Activated T-cell treated with anti-CD3 and anti-CD28 coated beads for 24 hours (primary cell): ENCODE measurements around the gene TSPAN5.
"Not testable (repeated sequence)": the region's sequence is repeated elsewhere in the genome, so short reads cannot be mapped to it uniquely, and the experiment has no call there.

Source experiments
- DNase-seq: peaks from one replicate; pipeline ENCODE4 v3.0.0-alpha.2; 2020; ENCODE audit warnings: low read depth

The TSPAN5 gene

DNA sequence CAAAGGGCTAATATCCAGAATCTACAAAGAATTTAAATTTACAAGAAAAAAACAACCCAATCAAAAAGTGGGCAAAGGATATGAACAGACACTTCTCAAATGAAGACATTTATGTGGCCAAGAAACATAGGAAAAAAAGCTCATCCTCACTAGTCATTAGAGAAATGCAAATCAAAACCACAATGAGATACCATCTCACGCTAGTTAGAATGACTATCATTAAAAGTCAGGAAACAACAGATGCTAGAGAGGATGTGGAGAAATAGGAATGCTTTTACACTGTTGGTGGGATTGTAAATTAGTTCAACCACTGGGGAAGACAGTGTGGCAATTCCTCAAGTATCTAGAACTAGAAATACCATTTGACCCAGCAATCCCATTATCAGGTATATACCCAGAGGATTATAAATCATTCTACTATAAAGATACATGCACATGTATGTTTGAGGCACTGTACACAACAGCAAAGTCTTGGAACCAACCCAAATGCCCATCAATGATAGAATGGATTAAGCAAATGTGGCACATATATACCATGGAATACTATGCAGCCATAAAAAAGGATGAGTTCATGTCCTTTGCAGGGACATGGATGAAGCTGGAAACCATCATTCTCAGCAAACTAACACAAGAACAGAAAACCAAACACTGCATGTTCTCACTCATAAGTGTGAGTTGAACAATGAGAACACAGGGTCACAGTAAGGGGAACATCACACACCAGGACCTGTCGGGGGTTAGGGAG is 197.1 kb downstream of the TSPAN5 start:
- DNase-seq: not testable (repeated sequence)

DNA sequence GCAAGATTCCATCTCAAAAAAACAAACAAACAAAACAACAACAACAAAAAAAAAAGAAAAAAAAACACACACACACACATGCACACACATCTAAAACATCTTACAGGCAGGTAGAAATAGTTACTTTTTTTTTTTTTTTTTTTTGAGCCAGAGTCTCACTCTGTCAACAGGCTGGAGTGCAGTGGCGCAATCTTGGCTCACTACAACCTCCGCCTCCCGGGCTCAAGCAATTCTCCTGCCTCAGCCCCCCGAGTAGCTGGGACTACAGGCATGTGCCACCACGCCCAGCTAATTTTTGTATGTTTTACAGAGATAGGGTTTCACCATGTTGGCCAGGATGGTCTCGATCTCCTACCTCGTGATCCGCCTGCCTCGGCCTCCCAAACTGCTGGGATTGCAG is 201.0 kb downstream of the TSPAN5 start:
- DNase-seq: not testable (repeated sequence)

DNA sequence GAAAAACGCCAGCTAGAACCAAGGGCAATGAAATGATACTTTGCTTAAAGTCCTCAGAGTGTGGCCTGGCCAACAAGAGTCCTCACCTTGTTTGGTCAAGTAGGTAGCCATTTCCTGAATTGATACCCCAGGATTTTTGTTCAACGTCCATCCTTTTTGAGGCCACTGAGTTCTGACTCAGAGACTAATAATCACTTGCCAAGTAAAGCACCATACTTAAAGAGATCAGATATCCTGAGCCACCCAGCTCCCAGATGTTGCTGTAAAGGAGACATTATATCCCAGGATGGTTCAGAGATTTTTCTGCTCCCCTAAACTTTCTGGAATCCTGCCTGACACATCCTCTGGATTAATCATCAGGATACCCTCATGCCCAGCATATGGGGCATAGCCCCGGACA is 206.3 kb downstream of the TSPAN5 start:
- DNase-seq: no peak

DNA sequence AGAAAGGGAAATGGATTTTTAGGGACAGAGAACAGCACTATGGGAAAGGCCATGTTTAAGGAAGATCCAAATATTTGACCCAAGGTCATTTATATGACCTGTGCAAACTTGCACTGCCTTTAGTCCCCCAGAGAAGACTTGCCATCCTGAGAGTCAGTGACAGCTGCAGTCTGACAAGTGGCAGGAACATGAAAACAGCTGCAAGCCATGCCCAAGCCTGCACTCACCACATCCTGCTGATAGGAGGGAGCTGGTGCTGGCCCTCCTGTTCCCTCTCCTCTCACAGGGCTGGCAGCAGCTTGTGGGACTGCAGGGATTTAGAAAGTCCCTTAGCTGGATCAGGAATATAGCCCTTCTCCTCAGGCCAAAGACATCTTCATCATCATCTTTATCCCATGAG is 209.5 kb downstream of the TSPAN5 start:
- DNase-seq: no peak

DNA sequence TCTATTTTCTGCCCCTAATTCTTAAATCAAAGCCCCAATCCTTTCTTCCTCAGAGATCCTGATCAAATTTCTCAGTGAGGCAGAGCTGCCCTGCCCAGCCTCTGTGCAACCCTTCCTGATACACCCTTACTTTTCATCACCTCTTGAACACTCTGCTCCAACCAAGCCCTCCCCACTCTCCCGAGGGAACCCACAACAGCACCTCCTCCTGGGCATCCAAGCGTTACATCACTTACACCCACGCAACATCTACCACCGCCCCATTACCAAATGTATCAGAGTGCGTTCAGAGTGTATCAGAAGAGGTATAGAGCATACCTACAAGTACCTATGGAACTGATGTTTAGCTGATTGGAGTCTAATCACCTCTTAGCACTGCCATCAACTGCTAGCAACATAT is 210.8 kb downstream of the TSPAN5 start:
- DNase-seq: no peak

DNA sequence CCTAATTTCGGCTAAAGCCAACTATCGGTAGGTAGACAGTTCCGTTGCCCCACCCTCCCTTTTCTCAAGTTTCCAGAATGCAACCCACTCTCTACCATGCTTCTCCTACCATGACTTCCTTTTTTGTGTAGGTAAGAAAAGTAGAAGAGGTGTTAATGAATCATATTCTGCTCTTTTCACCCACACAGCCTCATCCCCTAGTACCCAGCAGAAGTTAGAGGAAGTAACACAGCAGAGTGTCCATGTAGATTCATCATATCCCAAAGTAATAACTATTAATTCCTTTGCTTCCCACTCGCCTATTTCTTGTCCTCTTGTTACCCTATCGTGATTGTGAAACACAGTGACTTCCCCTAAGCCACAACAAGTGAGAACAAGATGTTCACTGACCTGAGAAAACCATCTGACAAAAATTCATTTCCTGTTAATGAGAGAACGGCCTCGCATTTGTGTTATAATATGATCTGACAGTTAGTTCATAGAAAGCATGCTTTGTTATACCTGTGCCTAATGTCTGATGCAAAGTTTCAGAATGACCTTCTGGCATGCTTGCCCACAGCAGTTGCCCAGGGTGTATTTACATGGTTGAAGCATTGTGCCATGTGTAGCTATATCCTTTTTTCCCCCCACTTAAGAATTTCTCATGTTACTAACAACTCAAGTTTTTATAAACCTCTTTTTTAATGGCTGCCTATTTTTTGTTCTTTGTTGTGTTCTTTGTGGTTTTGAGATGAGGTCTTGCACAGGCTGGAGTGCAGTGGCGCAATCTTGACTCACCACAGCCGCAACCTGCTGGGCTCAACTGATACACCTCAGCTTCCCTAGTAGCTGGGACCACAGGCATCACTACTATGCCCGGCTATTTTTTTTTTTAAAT is 211.7 kb downstream of the TSPAN5 start:
- DNase-seq: peak; percentile 44

DNA sequence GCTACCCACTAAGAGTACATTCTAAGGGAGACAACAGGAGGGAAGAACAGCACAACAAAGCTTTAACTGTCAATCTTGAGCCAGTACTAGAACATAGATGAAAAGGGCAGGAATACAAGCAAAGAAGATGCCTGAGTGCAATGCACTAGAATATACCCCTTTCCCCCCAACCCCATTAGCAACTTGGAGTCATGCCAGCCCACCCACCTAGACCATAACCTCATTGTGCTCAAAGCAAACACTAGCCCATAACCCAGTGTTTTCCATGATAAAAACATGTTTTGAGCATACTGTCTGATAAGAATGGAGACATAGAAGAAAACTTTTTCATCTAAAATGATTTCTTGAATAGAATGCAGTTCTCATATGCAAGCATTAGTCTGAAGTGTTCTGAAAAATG is 214.0 kb downstream of the TSPAN5 start:
- no peak for DNase-seq

DNA sequence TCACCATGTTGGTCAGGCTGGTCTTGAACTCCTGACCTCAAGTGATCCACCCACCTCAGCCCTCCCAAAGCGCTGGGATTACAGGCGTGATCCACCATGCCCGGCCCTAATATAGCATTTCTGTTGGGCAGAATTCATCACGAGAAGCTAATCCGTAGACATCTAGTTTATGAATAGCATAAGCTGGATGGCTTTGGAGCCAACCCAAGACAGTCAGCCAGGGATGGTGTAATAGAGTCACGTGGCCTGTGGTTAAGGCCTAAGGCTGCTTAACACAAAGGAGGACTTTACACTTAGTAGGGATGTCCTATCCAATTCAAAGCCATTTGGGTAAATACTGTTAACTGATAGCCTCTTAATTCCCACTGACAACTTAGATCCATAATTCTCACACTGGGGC is 223.6 kb downstream of the TSPAN5 start:
- DNase-seq: no peak

DNA sequence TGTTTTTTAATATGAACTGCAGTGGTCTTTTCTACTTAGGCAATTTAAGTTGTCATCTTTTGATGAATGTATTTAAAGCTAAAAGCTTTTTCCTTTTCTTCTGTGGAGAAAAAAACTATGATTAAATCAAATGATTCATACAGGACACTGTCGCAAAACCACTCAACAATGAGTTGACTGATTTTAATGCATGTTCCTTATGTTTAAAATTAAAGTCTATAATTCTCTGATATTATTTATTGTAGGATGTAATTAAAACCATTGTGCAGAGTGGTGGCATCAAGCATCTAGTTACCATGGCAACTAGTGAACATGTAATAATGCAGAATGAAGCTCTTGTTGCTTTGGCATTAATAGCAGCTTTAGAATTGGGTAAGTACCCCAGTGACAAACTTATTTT is 224.7 kb downstream of the TSPAN5 start:
- no peak for DNase-seq

DNA sequence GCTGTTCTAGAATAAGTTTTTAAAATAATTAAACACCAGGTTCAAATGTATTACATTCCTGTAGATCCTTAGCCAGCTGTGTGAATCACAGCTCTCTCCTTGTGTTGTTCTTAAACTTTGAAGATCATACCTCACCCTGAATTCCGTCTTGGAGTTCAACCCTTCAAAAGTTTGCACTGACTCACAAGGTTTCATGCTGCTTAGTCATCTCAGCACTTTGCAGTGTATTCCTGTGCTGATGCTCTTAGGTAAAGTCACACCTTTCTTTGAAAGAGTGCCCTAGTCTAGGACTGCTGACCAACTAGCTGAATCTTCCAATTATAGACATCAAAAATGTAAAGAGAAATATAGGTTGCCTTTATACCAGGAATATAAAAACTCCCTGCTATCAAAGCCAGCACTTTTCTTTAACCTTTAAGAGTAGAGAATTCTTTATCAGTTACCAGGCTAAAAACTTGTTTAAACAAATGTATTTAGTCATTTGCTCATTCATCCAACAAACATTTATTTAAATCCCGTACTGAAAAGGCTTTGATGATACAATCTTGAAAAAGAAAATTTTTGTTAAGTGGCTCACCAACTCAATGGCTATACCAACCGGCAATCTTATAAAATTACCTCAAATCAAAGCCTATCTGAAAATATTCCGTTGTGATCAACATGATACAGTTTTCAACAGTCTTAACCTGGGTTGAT is 227.6 kb downstream of the TSPAN5 start:
- no peak for DNase-seq

DNA sequence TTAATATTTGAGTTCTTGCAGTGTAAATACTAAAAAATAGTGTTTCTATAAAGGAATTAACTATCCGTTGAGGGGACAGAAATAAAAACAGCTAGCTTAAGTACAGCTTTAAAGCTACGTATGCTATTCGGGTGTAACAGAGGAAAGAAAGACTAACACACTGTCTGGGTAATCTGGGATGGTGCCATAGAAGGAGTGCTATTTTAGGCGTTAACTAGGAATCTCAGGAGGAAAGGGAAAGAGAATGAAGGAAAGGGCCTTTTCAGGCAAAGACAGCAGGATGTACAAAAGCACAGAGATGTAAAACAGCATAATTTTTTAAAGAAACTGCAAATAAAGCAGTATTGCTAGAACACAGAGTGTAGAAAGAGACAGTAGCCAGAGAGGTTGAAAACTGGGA is 235.4 kb downstream of the TSPAN5 start:
- no peak for DNase-seq

DNA sequence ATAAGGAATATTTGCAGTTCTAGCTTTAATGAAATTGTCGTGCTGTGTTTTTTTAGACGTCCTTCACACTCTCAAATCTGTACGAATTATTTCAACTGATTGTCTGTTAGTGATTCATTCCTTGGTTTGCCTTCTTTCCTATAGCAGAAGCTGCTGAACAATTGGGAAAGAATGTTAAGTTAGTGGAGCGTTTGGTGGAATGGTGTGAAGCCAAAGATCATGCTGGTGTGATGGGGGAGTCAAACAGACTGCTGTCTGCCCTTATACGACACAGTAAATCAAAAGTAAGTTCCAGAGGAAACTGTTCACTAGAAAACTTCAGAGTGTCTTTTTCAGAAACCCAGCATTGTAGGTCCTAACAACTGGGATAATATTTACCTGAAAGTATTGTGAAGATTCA is 237.3 kb downstream of the TSPAN5 start:
- DNase-seq: no peak
